HUES6 (cell line): ENCODE measurements around the gene PHLDB3.

Experiments used
- H3K27ac ChIP-seq: 2 replicates; pipeline ENCODE4 v1.7.0; 2013; ENCODE audit warnings: low read depth, mild to moderate bottlenecking, low read length, inconsistent platforms
- H3K27me3 ChIP-seq: 2 replicates; pipeline ENCODE4 v1.6.1; 2013; ENCODE audit warnings: low read length; ENCODE audit not compliant: control insufficient read depth, insufficient read depth
- H3K36me3 ChIP-seq: 2 replicates; pipeline ENCODE4 v1.6.1; 2013; ENCODE audit warnings: low read length; ENCODE audit not compliant: control insufficient read depth, insufficient read depth
- H3K4me1 ChIP-seq: 2 replicates; pipeline ENCODE4 v1.6.1; 2013; ENCODE audit warnings: low read length; ENCODE audit not compliant: control insufficient read depth, insufficient read depth
- H3K4me3 ChIP-seq: 2 replicates; pipeline ENCODE4 v1.5.1; 2013; ENCODE audit warnings: low read depth, low read length
- H3K9ac ChIP-seq: one replicate; pipeline ENCODE4 v1.6.1; 2013; ENCODE audit warnings: mild to moderate bottlenecking, low read length
- H3K9me3 ChIP-seq: 2 replicates; pipeline ENCODE4 v1.6.1; 2013; ENCODE audit warnings: low read depth, low read length; ENCODE audit not compliant: control insufficient read depth, insufficient read depth

PHLDB3 gene

DNA sequence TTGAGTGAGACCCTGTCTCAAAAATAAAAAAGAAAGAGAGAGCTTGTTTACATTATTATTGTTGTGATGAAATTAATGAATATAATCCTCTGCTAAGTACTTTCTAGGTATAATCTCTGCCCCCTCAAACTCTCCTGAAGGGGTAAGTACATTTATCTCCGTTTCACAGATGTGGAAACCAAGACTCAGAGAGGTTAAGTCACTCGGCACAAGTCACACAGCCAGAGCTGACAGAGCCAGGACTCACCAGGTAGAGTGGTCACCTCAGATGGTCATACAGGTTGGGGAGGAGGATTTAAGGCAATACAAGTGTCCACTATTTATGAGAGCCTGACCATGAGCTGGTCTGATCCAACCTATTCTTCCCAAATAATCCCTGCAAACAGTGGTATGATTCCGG is 24.0 kb downstream of the PHLDB3 start:
- H3K9me3 ChIP-seq = no peaks in the 10 kb centered on the region
- peaks cover 3% of the 10 kb centered on the region; the same call in 1 of the 2 replicates for H3K36me3 ChIP-seq
- no peak overlapping the region for H3K4me3 ChIP-seq
- no peaks in the 10 kb centered on the region for H3K27me3 ChIP-seq
- no peaks in the 10 kb centered on the region; the same call in 1 of the 2 replicates for H3K4me1 ChIP-seq
- no peak overlapping the region for H3K9ac ChIP-seq
- H3K27ac ChIP-seq = no peak overlapping the region

GRCh38 chr19:43479961-43480561 is 24.5 kb downstream of the PHLDB3 start:
- H3K36me3 ChIP-seq = peaks cover 3% of the 10 kb centered on the region; the same call in 1 of the 2 replicates
- H3K9ac ChIP-seq = no peak overlapping the region
- H3K9me3 ChIP-seq = no peaks in the 10 kb centered on the region
- no peaks in the 10 kb centered on the region for H3K27me3 ChIP-seq
- H3K4me3 ChIP-seq = no peak overlapping the region
- no peaks in the 10 kb centered on the region; the same call in 1 of the 2 replicates for H3K4me1 ChIP-seq
- no peak overlapping the region for H3K27ac ChIP-seq

- H3K27me3 ChIP-seq = no peaks in the 10 kb centered on the region; the same call in 1 of the 2 replicates
- H3K4me3 ChIP-seq = no peak overlapping the region
- no peak overlapping the region for H3K27ac ChIP-seq
- no peaks in the 10 kb centered on the region for H3K9me3 ChIP-seq
- no peak overlapping the region for H3K9ac ChIP-seq
- H3K4me1 ChIP-seq = peaks cover 3% of the 10 kb centered on the region; the same call in 1 of the 2 replicates
- H3K36me3 ChIP-seq = peaks cover 3% of the 10 kb centered on the region; the same call in 1 of the 2 replicates
Observed at GRCh38 chr19:43479226-43479625, 25.3 kb downstream of the PHLDB3 start.

DNA sequence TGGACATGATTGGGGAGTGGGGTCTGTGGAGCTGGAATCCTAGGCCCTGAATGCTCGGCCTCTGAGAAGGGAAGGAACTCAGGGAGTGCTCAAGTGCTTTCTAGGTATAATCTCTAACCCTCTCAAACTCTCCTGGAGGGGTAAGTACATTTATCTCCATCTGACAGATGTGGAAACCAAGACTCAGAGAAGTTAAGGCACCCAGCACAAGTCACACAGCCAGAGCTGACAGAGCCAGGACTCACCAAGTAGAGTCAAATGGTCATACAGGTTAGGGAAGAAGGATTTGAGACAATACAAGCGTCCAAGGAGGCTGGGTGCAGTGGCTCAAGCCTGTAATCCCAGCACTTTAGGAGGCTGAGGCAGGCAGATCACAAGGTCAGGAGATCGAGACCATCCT is 26.2 kb downstream of the PHLDB3 start:
- no peak overlapping the region for H3K9ac ChIP-seq
- H3K4me1 ChIP-seq = peaks cover 3% of the 10 kb centered on the region; the same call in 1 of the 2 replicates
- H3K27me3 ChIP-seq = no peaks in the 10 kb centered on the region; the same call in 1 of the 2 replicates
- peaks cover 3% of the 10 kb centered on the region; the same call in 1 of the 2 replicates for H3K36me3 ChIP-seq
- no peak overlapping the region for H3K27ac ChIP-seq
- H3K4me3 ChIP-seq = no peak overlapping the region
- no peaks in the 10 kb centered on the region for H3K9me3 ChIP-seq

- no peak overlapping the region for H3K4me3 ChIP-seq
- H3K27ac ChIP-seq = no peak overlapping the region
- peaks cover 3% of the 10 kb centered on the region; the same call in 1 of the 2 replicates for H3K36me3 ChIP-seq
- H3K9me3 ChIP-seq = no peaks in the 10 kb centered on the region
- H3K9ac ChIP-seq = no peak overlapping the region
- H3K4me1 ChIP-seq = 0 out of 2 replicates have a peak, but pooled peaks cover 3% of the 10 kb centered on the region
- no peaks in the 10 kb centered on the region; the same call in 1 of the 2 replicates for H3K27me3 ChIP-seq
Observed at GRCh38 chr19:43476606-43477005, 27.9 kb downstream of the PHLDB3 start.

GRCh38 chr19:43474986-43475705 is 29.4 kb downstream of the PHLDB3 start:
- peak overlapping the region; percentile 55 for H3K4me3 ChIP-seq
- 0 out of 2 replicates have a peak, but pooled peaks cover 3% of the 10 kb centered on the region for H3K4me1 ChIP-seq
- H3K27me3 ChIP-seq = no peaks in the 10 kb centered on the region; the same call in 1 of the 2 replicates
- no peak overlapping the region for H3K27ac ChIP-seq
- peak overlapping the region; percentile 51 for H3K9ac ChIP-seq
- no peaks in the 10 kb centered on the region for H3K9me3 ChIP-seq
- peaks cover 3% of the 10 kb centered on the region; the same call in 1 of the 2 replicates for H3K36me3 ChIP-seq

DNA sequence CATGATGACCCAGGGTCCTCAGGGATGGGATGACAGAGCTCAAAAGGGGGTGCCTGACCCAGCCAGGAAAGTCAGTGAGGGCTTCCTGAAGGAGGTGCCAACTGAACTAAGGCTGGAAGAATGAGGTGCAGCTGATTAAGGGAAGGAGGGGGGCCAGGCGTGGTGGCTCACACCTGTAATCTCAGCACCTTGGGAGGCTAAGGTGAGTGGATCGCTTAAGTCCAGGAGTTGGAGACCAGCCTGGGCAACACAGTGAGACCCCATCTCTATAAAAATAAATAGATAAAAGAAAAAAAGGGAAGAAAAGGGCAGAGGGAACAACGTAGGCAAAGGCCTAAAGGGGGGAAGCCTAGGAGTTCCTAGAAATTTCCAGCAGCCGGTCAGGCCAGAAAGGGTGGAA is 30.1 kb downstream of the PHLDB3 start:
- no peaks in the 10 kb centered on the region for H3K9me3 ChIP-seq
- H3K9ac ChIP-seq = peak overlapping the region; percentile 51
- H3K36me3 ChIP-seq = peaks cover 3% of the 10 kb centered on the region; the same call in 1 of the 2 replicates
- 0 out of 2 replicates have a peak, but pooled peaks cover 3% of the 10 kb centered on the region for H3K4me1 ChIP-seq
- H3K27me3 ChIP-seq = no peaks in the 10 kb centered on the region; the same call in 1 of the 2 replicates
- peak overlapping the region; percentile 55 for H3K4me3 ChIP-seq
- no peak overlapping the region for H3K27ac ChIP-seq

GRCh38 chr19:43471091-43471490 is 33.5 kb downstream of the PHLDB3 start:
- H3K4me1 ChIP-seq = peaks cover 3% of the 10 kb centered on the region; the same call in 1 of the 2 replicates
- H3K9me3 ChIP-seq = no peaks in the 10 kb centered on the region
- H3K36me3 ChIP-seq = no peaks in the 10 kb centered on the region
- H3K27me3 ChIP-seq = peaks cover 2% of the 10 kb centered on the region
- H3K4me3 ChIP-seq = no peak overlapping the region
- H3K9ac ChIP-seq = no peak overlapping the region
- no peak overlapping the region for H3K27ac ChIP-seq

- Histone ChIP-seq H3K27me3 (peaks cover 10% of the 10 kb centered on the region), H3K4me3 (no peak overlapping the region), H3K4me1 (peaks cover 8% of the 10 kb centered on the region), H3K9ac (no peak overlapping the region), H3K9me3 (no peaks in the 10 kb centered on the region), H3K36me3 (no peaks in the 10 kb centered on the region), H3K27ac (no peak overlapping the region)
Observed at GRCh38 chr19:43470288-43470687, 34.3 kb downstream of the PHLDB3 start.

- Histone ChIP-seq H3K27ac (no peak overlapping the region), H3K9ac (no peak overlapping the region), H3K9me3 (no peaks in the 10 kb centered on the region), H3K27me3 (peaks cover 21% of the 10 kb centered on the region), H3K4me3 (no peak overlapping the region), H3K4me1 (peaks cover 10% of the 10 kb centered on the region), H3K36me3 (no peaks in the 10 kb centered on the region)
Observed at GRCh38 chr19:43469160-43469480, 35.4 kb downstream of the PHLDB3 start.
